ENCODE results near the gene KIF4A.

Gene KIF4A

GRCh38 chrX:70464051-70464450, 174.1 kb downstream of the KIF4A start:
- H3K4me3 ChIP-seq (ENCODE audit: low read depth, low read length): no peak overlapping the region
- TF ChIP-seq CTCF (conservative IDR thresholded peaks at IDR 0.05; ENCODE audit: low read depth, low read length): no peak
- no peak for DNase-seq (ENCODE audit: low read depth)

GRCh38 chrX:70466968-70467367, 177.1 kb downstream of the KIF4A start:
- no peak overlapping the region for H3K4me3 ChIP-seq (ENCODE audit: low read depth, low read length)
- TF ChIP-seq CTCF (conservative IDR thresholded peaks at IDR 0.05; ENCODE audit: low read depth, low read length): no peak
- no peak for DNase-seq (ENCODE audit: low read depth)

GRCh38 chrX:70468709-70469108, 178.8 kb downstream of the KIF4A start:
- no peak for DNase-seq (ENCODE audit: low read depth)
- no peak for TF ChIP-seq CTCF (conservative IDR thresholded peaks at IDR 0.05; ENCODE audit: low read depth, low read length)
- no peak overlapping the region for H3K4me3 ChIP-seq (ENCODE audit: low read depth, low read length)
